ENCODE measurements around the gene RCL1.

- TF ChIP-seq EZH2 (IDR thresholded peaks at IDR 0.05; ENCODE audit: borderline replicate concordance, low read depth, low read length, severe bottlenecking) (no peak), CTCF (IDR thresholded peaks at IDR 0.05; ENCODE audit: borderline replicate concordance, extremely low read depth, low read length, poor library complexity, severe bottlenecking) (no peak)
Observed at GRCh38 chr9:4879115-4879558, 86.4 kb downstream of the RCL1 start.

Data from DND-41 (cell line).